GM21529 (cell line): ENCODE data around the gene ALDH3A1.

ENCODE experiments used
- ATAC-seq: cut with Tn5 transposase; IDR thresholded peaks from one replicate; pipeline ENCODE4 v1.9.1; 2021; ENCODE audit not compliant: unreplicated experiment

ALDH3A1 gene

DNA sequence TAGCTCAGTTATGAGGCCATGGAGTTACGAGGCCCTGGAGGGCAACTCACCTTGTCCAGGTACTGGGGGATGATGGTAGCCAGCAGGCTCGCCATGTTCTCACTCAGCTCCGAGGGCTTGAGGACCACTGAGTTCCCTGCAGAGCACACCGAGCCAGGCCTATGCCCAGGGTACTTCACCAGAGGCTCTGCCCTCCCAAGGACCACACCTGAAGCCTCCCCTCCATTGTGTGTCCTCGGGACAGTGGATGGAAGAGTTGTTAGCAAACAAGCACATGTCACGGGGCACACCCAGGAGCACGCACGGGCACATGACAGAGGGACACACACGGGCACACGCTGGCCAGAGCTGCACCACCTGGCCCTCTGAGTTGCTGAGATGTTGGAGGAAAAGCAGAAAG lies 5.6 kb downstream of the ALDH3A1 start:
- no peak for ATAC-seq

DNA sequence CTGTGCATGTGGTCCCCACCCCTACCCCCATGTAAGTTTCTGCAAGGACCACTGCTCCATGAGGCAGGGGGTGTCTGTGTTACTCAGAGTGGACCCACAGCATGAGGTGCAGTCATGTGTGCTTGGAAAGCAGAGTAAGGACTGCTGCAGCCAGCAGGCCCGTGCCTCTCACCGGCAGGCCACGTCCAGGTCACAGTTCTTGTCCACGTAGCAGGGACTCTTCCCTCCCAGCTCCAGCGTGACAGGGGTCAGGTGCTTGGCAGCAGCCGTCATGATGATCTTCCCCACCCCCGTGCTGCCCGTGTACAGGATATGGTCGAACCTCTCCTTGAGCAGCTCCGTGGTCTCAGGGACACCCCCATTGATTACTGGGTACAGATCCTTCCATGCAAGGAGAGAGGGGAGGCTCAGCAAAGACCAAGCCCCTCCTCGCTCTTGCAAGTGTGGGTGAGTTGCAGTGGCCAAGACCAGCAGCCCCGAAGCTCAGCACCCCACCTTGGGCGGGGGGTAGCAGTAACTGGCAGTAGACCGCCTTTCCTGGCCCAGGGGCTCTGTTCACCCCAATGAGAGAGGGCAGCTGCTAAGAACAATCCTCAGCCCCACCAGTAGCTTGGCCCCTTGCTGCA lies 6.2 kb downstream of the ALDH3A1 start:
- no peak for ATAC-seq

DNA sequence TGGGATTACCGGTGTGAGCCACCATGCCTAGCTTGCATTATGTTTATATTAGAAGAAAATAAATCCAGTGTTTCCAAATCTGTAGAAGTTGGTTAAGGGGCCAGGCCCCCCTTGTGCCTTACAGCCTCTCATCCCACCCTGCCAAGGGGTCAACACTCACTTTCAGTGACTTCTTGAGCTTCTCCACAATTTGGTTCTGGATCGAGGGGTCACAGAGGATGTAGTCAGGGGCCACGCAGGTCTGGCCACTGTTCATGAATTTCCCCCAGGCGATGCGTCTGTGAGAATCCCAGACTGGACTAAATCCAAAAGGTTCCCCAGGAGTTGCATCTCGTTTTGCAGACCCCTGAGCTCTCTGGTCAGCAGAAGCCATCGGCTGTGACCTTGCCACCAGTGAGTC lies 7.2 kb downstream of the ALDH3A1 start:
- no peak for ATAC-seq

DNA sequence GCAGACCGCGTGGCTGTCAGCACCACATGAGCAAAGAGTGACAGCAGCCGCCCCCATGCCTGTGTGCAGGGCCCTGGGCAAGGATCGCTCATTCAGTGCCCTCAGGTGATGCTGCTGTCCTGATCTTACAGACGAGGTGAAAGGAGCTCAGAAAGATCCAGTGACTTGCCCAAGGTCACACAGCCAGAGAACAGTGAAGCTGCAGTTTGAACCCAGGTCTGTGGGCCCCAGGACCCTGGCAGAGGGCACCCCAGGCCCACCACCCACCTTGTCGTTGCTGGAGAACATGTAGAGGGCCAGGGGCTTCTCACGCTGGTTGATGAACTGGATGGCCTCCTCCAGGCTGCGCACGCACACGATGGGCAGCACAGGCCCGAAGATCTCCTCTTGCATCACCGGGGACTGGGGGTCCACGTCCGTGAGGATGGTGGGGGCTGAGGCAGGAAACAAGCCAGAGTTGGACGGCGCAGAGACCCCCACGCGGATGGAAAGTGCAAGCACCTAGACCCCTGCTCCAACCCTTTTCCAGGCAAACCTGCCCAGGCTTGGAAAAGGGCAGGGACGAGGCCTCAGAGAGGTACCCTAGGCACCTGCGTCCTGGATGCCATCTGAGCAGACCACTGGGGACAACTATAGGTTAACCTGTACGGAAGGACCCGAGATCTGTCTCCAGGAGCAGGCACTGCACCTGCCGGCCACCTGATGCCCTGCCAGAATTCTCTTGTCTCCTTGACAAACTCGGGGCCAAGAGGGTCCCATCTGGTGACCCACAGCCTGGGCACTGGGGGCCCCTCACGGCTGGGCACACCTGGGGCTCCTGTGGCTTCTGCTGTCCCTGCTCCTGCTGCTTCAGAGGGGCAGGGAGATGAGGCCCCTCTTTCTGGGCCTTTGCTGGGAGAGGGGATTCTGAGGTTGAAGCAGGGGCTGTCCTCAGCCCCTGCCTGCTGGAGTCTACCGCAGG lies 8.6 kb downstream of the ALDH3A1 start:
- no peak for ATAC-seq

DNA sequence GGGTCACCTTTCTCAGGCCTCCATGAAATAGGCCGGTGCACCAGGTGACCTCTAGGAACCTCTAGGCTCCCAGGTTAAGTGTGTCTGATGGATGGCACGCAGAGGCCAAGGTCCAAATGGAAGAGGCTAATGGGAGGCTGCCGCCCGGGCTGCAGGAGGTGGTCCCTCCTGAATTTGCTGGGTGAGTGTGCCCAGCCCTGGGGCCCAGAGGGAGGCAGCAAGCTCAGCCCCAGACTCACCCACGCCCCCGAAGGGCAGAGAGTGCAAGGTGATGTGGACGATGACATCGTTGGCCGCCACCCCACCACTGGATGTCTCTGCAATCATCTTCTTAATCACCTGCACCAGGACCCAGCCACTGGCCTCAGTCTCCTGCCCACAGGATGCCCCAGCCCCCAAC lies 9.3 kb downstream of the ALDH3A1 start:
- ATAC-seq = no peak

DNA sequence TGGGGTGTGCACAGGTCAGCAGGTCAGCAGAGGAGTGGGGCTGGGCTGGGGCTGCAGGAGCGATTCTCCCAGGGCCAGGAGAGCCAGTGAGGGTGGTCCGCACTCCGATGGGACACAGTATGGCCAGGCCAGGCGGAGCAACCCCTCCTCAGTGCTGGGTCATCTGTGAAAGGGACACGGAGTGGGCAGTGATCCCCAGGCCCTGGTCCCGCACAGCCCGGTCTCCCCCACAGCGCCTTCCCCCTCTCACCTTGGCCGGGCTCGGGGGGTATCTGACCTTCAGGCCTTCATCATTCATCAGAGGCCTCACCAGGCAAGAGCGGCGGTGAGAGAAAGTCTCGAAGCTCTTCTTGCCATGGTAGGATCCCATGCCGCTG lies 10.0 kb downstream of the ALDH3A1 start:
- no peak for ATAC-seq

DNA sequence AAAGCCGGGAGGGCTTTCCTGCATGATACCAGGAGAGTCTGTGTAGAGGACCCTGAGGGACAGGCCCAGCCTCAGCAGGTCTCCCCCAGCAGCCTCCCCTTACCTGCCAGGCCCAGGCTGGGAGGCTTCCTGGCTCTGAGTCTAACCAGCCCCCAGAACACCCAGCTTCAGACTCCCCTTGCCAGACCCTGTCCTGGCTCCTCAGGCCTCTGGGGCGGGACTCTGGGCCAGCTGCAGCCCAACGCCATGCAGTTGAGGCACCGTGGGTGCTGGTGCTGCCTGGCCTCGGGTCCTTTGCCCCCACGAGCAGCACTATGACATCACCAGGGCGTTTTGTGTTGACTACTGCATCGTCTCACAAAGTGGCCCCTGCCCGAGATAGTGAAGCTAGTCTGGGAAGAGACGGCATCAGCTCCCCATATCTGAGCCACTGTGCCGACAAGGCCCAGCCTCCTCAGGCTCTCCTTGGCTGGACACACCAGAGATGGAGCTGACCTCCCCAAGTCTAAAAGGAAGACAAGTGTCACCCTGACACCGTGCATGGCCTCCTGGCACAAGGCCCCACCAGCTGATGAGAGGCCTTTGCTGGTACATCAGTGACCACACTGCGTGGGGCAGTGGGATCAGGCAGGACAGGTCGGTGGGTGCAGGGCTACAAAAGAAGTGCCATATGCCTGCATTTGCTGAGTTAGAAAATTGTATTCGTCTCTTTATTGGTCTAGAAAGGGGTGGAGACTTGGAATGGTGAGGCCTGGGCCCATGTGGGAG lies 10.6 kb downstream of the ALDH3A1 start:
- no peak for ATAC-seq

DNA sequence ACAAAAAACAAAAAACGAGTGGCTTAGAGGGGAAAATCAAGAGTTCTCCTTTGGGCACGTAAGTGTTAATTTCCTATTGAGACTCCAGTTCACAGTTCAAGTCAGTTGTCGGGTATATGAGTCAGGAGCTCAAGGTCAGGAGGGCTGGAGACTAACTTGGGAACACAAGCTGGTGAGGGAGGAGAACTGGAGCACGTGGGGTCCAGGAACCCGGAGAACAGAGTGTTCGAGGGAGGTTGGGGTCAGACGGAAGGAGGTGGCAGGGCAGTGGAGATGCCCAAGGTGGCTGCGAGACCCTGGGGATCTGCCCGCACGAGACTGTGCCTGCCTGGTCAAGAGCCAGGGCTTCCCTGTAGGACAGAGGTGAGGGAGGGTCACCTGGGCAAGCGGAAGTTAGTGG lies 12.0 kb downstream of the ALDH3A1 start:
- no peak for ATAC-seq

DNA sequence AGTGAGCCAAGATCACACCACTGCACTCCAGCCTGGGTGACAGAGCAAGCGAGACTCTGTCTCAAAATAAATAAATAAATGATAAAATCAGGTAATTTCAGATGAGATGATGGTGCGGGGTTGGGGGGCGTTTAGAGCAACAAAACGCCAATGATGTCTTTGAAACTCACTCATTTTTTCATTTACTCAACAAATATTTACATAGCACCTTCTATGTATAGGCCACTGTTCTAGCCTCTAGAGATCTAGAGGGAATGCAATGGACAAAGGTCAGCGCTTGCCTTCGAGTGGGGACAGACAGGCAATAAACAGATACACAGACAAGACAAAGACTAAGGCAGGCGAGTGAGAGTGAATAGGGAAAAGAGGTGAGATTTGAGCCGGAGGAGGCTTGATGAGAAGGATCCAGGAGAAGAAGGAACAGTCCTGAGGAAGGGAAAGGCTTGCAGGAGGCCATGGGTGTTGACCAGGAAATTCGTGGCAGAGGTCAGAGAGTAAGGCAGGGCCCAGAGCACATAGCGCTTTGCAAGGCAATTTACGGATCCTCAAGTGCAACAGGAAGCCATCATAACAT lies 14.1 kb downstream of the ALDH3A1 start:
- ATAC-seq = no peak

DNA sequence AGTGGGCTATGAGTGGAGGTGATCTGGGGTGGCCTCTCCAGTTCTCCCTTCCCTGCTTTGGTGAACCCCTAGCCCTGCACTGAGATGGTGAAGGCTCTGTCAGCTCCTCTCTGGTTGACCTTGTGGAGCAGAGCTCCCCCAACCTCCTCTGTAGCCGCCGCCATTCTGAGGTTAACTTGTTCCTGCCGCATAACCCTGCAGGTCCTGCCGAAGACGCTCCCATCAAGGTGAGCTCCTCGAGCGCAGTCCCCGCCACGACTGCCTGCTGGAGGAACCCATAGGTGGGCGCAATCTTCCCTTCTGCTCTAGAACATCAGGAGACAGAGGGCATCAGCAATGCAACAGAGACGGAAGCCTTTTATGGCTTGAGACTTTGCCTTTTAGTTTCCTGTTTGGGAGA lies 16.5 kb downstream of the ALDH3A1 start:
- no peak for ATAC-seq

DNA sequence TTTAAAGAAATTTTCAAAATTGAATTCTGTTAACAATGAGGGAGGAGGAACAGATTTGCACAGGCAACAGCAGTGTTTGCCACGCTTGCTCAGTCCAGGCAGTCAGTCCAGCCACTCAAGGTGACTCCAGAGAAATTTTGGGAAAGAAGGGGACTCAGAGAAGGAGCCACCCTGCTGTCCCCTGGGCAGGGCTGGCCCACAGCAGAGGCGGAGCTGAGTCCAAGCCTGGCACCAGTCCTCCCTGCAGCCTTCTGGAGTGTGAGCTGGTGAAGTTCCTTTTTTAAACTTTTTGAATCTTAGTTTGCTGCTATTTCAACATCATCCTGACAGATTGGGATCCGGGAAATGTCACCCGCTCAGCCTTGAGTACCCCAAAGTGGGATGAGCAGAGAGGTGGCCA lies 17.3 kb downstream of the ALDH3A1 start:
- no peak for ATAC-seq

DNA sequence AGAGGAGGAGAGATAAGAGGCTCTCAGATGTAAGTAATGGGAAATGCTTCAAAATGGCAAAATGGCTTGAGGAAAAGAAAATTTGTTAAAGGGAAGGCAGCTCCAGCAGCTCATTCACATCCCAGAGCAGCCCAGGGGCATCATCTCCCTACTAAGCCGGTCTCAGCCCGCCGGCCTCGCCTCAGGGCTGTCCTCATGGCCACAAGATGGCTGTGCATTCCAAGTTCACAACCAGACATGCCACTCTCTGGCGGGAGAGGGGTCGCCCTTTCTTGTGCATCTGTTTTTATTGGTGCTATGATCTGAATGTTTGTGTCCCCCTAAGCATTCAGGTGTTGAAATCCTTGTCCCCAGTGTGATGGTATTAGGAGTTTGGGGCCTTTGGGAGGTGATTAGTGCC lies 18.2 kb downstream of the ALDH3A1 start:
- no peak for ATAC-seq

DNA sequence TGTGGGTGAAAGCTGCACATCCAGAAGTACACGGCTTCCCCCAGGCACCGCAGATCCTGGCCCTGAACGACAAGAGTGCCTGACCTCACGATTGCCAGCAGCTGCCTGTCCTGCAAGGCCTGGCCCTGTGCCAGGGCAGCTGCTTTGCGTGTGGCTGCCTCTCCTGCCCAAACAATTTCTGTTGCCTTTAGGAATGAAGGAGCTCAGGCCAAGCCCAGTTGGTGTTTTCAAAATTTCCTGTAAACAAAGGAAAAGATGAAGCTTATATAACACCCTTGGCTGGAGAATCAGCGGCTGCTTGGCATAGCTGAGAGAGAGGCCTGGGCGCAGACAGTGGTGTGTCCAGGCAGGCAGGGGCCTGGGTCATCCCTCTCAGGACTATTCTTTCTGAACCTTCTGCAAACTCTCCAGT lies 20.0 kb downstream of the ALDH3A1 start:
- no peak for ATAC-seq

DNA sequence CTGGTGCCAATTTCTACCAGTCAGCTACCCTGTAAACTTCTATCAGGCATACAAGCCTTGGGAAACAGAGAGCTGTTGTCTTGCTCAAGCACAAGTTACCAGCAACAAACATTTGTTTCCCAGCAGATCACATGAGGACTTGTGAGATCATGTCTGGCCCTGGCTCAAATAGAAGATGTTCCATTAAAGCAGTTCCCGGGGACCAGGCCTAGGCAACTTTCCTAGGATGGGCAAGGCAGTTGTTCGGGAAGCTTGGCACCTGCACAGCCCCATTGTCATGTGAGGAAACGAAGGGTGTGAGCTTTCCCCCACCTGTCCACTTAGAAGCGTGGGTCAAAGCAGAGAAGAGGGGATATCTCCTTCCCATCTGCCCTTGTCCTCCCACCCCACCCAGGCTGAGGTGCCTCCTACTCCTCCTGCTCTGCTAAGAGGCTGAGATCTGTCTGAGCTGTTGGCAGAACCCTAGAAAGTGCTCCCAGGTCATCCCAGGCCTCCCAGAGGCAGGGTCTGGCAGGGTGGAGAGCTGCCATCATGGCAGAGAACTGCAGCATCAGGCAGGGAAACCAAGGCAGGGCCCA lies 20.5 kb downstream of the ALDH3A1 start:
- ATAC-seq = no peak

DNA sequence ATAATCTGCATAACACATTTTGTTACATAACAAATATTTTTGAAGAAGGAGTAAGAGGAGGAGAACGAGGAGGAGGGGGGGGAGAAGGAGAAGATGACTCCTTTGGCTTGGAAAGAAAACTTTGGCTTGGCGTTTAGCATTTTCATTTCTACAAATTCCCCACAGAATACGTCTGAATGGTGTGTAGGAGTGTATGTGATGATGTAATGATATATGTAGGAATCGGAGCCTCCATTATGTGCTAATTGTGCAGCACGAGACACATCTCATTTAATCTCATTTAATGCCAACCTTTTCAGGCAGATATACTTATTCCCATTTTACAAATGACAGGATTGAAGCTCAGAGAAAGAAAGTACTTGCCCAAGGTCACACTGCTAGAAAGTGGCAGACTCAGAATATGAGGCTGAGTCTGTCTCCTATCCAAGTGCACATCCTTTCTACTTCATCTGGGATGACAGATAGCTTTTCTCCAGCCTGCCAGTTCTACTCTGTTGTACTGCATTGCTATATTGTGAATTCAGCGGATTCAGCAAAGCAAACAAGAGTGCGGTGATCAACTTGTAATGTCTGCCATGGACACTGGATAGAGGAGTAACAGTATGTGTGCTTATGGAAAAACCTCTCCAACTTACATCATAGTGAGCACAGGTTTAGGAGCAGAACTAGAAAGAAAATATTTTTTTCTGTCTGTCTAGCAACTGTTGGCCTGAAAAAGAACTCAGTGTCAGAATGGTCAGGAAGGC lies 21.3 kb downstream of the ALDH3A1 start:
- ATAC-seq = no peak

DNA sequence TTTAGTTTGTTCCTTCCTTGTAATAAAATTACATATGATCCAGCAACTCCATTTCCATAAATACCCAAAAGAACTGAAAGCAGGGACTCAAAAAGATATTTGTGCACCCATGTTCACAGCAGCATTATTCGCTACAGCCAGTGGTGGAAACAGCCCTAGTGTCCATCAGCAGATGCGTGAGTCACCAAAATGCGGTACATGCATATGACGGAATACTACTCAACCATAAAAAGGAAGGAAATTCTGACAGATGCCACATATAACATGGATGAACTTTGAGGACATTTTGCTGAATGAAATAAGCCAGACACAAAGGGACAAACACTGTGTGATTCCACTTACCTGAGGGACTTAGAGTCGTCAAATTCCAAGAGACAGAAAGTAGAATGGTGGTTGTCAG lies 22.6 kb downstream of the ALDH3A1 start:
- ATAC-seq = no peak

DNA sequence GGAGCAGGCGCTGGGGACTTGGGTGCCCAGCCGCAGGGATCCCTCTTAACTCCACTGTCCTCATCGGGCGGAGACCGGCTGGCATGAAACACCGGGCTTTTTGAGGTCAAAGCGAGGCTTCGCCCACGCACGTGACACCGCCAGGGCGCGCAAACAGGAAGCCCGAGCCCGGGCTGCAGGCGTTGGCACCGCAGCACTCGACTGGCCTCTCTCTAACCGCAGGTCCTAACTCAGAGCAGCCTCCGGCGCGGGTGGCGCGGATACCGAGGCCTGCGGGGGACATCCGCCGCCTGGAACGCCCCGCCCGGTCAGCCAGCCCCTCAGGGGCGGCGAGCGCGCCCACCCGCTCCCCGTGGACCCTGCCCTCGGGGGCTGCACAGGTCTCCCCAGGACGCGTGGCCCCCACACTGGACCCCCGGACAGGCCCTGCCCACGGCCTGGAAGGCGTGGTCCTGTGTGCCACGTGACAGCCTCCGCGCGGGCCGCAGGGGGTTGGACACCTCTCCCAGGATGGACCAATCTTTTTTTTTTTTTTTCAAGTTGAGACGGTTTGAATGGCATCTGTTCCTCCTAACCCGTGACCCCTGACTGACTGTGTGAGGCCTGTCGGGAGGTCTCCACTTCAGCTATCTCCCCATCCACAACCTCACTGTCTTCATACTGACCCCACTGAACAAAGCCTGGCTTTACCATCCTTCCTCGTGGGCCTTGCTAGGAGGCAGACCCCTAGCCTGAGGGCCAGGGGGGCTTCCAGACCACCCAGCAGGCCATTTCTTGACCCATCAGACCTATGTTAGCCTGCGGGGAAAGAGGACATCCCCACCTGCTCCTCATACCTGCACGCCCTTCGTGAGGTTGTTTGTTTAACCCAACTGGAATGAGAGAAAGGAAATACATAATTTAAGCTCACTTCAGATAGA lies 23.3 kb downstream of the ALDH3A1 start:
- ATAC-seq = no peak

DNA sequence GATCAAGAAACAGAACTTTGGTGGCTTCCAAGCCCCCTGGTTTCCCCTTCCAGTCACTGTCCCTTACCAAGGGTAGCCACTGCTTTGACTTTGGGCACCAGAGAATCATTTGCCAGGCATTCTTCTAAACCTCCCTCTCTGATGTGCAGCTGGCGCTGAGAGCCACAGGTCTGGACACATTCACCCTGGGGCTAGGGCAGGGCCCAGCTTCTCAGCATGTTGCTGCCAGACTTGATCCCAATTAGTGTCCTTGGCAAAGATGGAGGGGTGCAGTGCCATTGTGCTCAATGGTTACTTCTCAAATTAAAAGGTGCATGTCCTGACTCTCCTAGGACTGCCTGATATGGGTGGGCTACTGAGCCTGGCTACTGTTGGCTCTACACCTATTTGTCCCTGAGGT lies 24.1 kb downstream of the ALDH3A1 start:
- ATAC-seq = no peak
